OCI-LY1 (cell line): ENCODE data around the gene MBNL1.

Experiments used
- EZH2 ChIP-seq: fragments of 200-600 bp; sonication (generic), shearing (Covaris generic); IDR thresholded peaks from 2 replicates; pipeline ENCODE4 v1.8.0; 2017; ENCODE audit warnings: borderline replicate concordance, mixed run types, mild to moderate bottlenecking, antibody characterized with exemption, low read length, moderate library complexity, mixed read lengths
- TF ChIP-seq, protein P1 (sequence below): fragments of 200-600 bp; sonication (generic), shearing (Covaris generic); IDR thresholded peaks from 2 replicates; pipeline ENCODE4 v1.5.1; 2017; ENCODE audit warnings: mild to moderate bottlenecking, antibody characterized with exemption, low read length, moderate library complexity, mixed read lengths

DNA sequence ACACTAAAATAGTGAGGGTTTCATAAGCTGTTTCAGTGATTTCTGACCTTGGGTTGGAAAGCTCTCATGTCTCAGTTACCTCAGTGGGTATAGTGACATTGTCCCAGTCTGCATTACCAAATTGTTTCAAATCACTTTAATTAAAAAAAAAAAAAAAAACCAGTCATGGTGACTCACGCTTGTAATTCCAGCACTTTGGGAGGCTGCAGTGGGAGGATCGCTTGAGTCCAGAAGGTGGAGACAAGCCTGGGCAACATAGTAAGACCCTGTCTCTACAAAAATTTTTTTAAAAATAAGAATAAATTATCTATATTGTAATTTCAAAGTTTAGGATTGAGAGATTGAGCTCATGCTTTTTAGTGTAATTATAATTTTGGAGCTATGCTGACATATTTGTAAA is 78.0 kb downstream of the MBNL1 start:
- TF ChIP-seq, protein P1, sequence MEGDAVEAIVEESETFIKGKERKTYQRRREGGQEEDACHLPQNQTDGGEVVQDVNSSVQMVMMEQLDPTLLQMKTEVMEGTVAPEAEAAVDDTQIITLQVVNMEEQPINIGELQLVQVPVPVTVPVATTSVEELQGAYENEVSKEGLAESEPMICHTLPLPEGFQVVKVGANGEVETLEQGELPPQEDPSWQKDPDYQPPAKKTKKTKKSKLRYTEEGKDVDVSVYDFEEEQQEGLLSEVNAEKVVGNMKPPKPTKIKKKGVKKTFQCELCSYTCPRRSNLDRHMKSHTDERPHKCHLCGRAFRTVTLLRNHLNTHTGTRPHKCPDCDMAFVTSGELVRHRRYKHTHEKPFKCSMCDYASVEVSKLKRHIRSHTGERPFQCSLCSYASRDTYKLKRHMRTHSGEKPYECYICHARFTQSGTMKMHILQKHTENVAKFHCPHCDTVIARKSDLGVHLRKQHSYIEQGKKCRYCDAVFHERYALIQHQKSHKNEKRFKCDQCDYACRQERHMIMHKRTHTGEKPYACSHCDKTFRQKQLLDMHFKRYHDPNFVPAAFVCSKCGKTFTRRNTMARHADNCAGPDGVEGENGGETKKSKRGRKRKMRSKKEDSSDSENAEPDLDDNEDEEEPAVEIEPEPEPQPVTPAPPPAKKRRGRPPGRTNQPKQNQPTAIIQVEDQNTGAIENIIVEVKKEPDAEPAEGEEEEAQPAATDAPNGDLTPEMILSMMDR, result no peak
- TF ChIP-seq EZH2, result no peak
